Measurements from ENCODE around the gene SLC9A1.
A peak's percentile ranks its signal among the peaks of the same experiment; 100 is the strongest.

The SLC9A1 gene

GRCh38 chr1:27105018-27105417 lies 49.9 kb downstream of the SLC9A1 start (continued):
- no peak for TF ChIP-seq CSDC2 (CRISPR knock-in tag; IDR thresholded peaks at IDR 0.05)
- TF ChIP-seq ZFP30 (CRISPR knock-in tag; IDR thresholded peaks at IDR 0.05): no peak
- TF ChIP-seq RARB (CRISPR knock-in tag; IDR thresholded peaks at IDR 0.05): no peak
- no peak for TF ChIP-seq TOX (CRISPR knock-in tag; IDR thresholded peaks at IDR 0.05; ENCODE audit: borderline replicate concordance)
- TF ChIP-seq CSRNP3 (CRISPR knock-in tag; IDR thresholded peaks at IDR 0.05): no peak
- no peak for TF ChIP-seq BACH2 (CRISPR knock-in tag; IDR thresholded peaks at IDR 0.05; ENCODE audit: borderline replicate concordance)
- no peak for TF ChIP-seq GLIS3 (CRISPR knock-in tag; IDR thresholded peaks at IDR 0.05)
- TF ChIP-seq ISL1 (CRISPR knock-in tag; IDR thresholded peaks at IDR 0.05): no peak
- TF ChIP-seq PPARA (CRISPR knock-in tag; IDR thresholded peaks at IDR 0.05; ENCODE audit: borderline replicate concordance): no peak
- TF ChIP-seq ZNF8 (CRISPR knock-in tag; IDR thresholded peaks at IDR 0.05): no peak
- TF ChIP-seq ESRRG (CRISPR knock-in tag; IDR thresholded peaks at IDR 0.05): no peak

DNA sequence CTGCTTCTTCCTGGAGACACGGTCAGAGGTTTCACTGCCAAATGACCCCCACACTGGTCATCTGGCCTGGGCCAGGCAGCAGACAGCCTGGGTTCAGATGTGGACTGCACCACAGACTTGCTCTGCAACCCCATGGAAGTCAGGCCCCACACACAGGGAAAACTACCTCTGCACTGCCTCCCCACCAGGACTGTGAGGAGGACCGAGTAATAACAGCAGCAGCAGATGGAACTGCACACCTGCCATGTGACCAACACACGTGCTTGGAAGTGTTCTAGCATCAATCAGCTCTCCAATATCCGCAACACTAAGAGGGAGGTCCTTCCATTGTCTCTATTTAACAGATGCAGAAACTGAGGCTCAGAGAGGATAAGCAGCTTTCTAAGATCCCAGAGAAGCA lies 51.4 kb downstream of the SLC9A1 start:
- TF ChIP-seq RARB (CRISPR knock-in tag; IDR thresholded peaks at IDR 0.05) (no peak), CSDC2 (CRISPR knock-in tag; IDR thresholded peaks at IDR 0.05) (no peak), ARNTL (CRISPR knock-in tag; IDR thresholded peaks at IDR 0.05; ENCODE audit: borderline replicate concordance, low read depth) (no peak), ESRRG (CRISPR knock-in tag; IDR thresholded peaks at IDR 0.05) (no peak), ZFP3 (CRISPR knock-in tag; IDR thresholded peaks at IDR 0.05) (no peak), ISL1 (CRISPR knock-in tag; IDR thresholded peaks at IDR 0.05) (no peak), ZC3H10 (CRISPR knock-in tag; IDR thresholded peaks at IDR 0.05) (no peak)
- TF ChIP-seq, protein P1, sequence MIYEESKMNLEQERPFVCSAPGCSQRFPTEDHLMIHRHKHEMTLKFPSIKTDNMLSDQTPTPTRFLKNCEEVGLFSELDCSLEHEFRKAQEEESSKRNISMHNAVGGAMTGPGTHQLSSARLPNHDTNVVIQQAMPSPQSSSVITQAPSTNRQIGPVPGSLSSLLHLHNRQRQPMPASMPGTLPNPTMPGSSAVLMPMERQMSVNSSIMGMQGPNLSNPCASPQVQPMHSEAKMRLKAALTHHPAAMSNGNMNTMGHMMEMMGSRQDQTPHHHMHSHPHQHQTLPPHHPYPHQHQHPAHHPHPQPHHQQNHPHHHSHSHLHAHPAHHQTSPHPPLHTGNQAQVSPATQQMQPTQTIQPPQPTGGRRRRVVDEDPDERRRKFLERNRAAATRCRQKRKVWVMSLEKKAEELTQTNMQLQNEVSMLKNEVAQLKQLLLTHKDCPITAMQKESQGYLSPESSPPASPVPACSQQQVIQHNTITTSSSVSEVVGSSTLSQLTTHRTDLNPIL (CRISPR knock-in tag; IDR thresholded peaks at IDR 0.05; ENCODE audit: low read depth): no peak
- no peak for ATAC-seq

- TF ChIP-seq ZC3H10 (CRISPR knock-in tag; IDR thresholded peaks at IDR 0.05): no peak
- no peak for TF ChIP-seq ZNF70 (CRISPR knock-in tag; IDR thresholded peaks at IDR 0.05)
- ATAC-seq: peak; percentile 87
Measured at GRCh38 chr1:27102707-27103468, 52.0 kb downstream of the SLC9A1 start.

GRCh38 chr1:27102134-27102706 lies 52.7 kb downstream of the SLC9A1 start:
- peak; percentile 2; the same call in 2 of the 3 replicates for ATAC-seq
- TF ChIP-seq ARNTL (CRISPR knock-in tag; IDR thresholded peaks at IDR 0.05; ENCODE audit: borderline replicate concordance, low read depth): no peak
- TF ChIP-seq PPARA (CRISPR knock-in tag; IDR thresholded peaks at IDR 0.05; ENCODE audit: borderline replicate concordance): no peak
- TF ChIP-seq ISL1 (CRISPR knock-in tag; IDR thresholded peaks at IDR 0.05): no peak
- no peak for TF ChIP-seq RARB (CRISPR knock-in tag; IDR thresholded peaks at IDR 0.05)
- TF ChIP-seq CSRNP3 (CRISPR knock-in tag; IDR thresholded peaks at IDR 0.05): no peak
- TF ChIP-seq POU6F1 (CRISPR knock-in tag; IDR thresholded peaks at IDR 0.05; ENCODE audit: borderline replicate concordance, low read depth): no peak
- TF ChIP-seq ZC3H10 (CRISPR knock-in tag; IDR thresholded peaks at IDR 0.05): no peak
- TF ChIP-seq ZNF70 (CRISPR knock-in tag; IDR thresholded peaks at IDR 0.05): no peak
- TF ChIP-seq ZFP30 (CRISPR knock-in tag; IDR thresholded peaks at IDR 0.05): no peak
- TF ChIP-seq GLIS3 (CRISPR knock-in tag; IDR thresholded peaks at IDR 0.05): no peak
- no peak for TF ChIP-seq ZNF8 (CRISPR knock-in tag; IDR thresholded peaks at IDR 0.05)
- TF ChIP-seq ZFP3 (CRISPR knock-in tag; IDR thresholded peaks at IDR 0.05): no peak
- TF ChIP-seq ESRRG (CRISPR knock-in tag; IDR thresholded peaks at IDR 0.05): no peak
- TF ChIP-seq BACH2 (CRISPR knock-in tag; IDR thresholded peaks at IDR 0.05; ENCODE audit: borderline replicate concordance): no peak
- TF ChIP-seq TOX (CRISPR knock-in tag; IDR thresholded peaks at IDR 0.05; ENCODE audit: borderline replicate concordance): no peak
- no peak for TF ChIP-seq OSR1 (CRISPR knock-in tag; IDR thresholded peaks at IDR 0.05)
- TF ChIP-seq, protein P1 (CRISPR knock-in tag; IDR thresholded peaks at IDR 0.05; ENCODE audit: low read depth): no peak
- no peak for TF ChIP-seq ZNF565 (CRISPR knock-in tag; conservative IDR thresholded peaks at IDR 0.05; ENCODE audit: low read depth)

All from SK-N-SH treated with all-trans-retinoic acid at 6 μM for 48 hours (cell line).